Stimulated activated CD4-positive, alpha-beta T cell treated with anti-CD3 and anti-CD28 coated beads, Interleukin-1b, Interleukin-23, amount 100 ng/mL, for 24 hours (primary cell): ENCODE measurements around the gene KLK15.

Experiments
- DNase-seq, 4 experiments: peaks; one replicate each; pipeline ENCODE4 v3.0.0-alpha.2; 2020; ENCODE audit warnings: low read depth in 4 of 4, low spot score in 1 of 4

The KLK15 gene

DNA sequence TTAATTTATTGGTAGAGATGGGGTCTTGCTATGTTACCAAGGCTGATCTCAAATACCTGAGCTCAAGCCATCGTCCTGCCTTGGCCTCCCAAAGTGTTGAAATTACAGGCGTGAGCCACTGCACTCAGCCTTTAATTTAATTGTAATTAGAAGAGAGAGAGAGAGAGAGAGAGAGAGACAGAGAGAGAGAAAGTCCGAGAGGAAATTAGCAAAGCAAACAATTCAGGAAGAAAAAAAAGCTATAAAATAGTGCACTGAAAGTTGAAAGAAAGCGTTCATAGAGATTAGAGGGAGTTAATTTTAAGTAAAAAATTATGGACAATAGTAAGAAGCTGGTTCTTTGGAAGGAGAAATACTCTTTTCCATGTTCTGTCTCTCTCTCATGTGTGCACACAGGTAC lies 56.1 kb downstream of the KLK15 start:
- no peak for DNase-seq

- DNase-seq: no peak
These were observed 57.2 kb downstream of the KLK15 start for GRCh38 chr19:50776131-50776530.
